GM06990 (cell line): ENCODE measurements around the gene AMY2A.
"Not testable (repeated sequence)": the region's sequence is repeated elsewhere in the genome, so short reads cannot be mapped to it uniquely, and the experiment has no call there.

ENCODE experiments used
- DNase-seq: peaks from one replicate; pipeline ENCODE4 v3.0.0-alpha.2; 2011; ENCODE audit not compliant: insufficient read length; ENCODE audit errors: extremely low read depth
- H3K27me3 ChIP-seq: replicated peaks from 2 replicates; pipeline ENCODE4 v1.6.0; 2011; ENCODE audit warnings: low read length; ENCODE audit not compliant: control insufficient read depth, insufficient read depth
- H3K36me3 ChIP-seq: 2 replicates; pipeline ENCODE4 v1.5.1; 2011; ENCODE audit warnings: low read length; ENCODE audit not compliant: control insufficient read depth, insufficient read depth
- H3K4me3 ChIP-seq: replicated peaks from 2 replicates; pipeline ENCODE4 v1.5.1; 2011; ENCODE audit warnings: low read depth, mild to moderate bottlenecking, control low read depth, low read length
- CTCF ChIP-seq: IDR thresholded peaks from 2 replicates; pipeline ENCODE4 v1.5.1; 2011; ENCODE audit warnings: low read length, control low read depth, mild to moderate bottlenecking, inconsistent platforms; ENCODE audit not compliant: insufficient read depth, poor library complexity, severe bottlenecking

AMY2A gene

GRCh38 chr1:103584537-103584936 lies 32.7 kb upstream of the AMY2A start:
- Histone ChIP-seq H3K36me3 (no peaks in the 10 kb centered on the region), H3K4me3 (no peak overlapping the region), H3K27me3 (no peaks in the 10 kb centered on the region)
- no peak for TF ChIP-seq CTCF
- DNase-seq: no peak

DNA sequence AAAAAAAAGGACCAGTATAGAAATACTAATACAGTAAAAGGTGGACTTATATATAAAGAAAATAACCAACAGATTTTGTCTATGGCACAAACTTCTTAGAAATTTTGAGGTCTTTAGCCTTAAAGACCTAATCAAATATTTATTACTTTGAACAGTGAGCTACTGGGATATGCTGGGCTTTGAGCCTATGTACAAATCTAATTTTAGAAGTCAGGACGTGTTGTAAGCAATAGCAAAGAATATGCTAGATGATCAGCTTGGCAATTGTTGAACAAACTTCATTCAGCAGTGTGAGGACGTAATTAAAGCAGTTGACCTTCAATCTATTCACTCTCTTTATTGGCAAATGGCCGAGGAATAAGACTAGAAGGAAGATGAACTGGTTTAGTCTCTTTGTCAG lies 14.5 kb upstream of the AMY2A start:
- not testable (repeated sequence) for H3K36me3 ChIP-seq, H3K4me3 ChIP-seq, H3K27me3 ChIP-seq, DNase-seq

- Histone ChIP-seq H3K4me3 (no peak overlapping the region), H3K36me3 (no peaks in the 10 kb centered on the region), H3K27me3 (no peaks in the 10 kb centered on the region)
- no peak for DNase-seq
- no peak for TF ChIP-seq CTCF
Observed at GRCh38 chr1:103616362-103616761, 865 bp upstream of the AMY2A start.

DNA sequence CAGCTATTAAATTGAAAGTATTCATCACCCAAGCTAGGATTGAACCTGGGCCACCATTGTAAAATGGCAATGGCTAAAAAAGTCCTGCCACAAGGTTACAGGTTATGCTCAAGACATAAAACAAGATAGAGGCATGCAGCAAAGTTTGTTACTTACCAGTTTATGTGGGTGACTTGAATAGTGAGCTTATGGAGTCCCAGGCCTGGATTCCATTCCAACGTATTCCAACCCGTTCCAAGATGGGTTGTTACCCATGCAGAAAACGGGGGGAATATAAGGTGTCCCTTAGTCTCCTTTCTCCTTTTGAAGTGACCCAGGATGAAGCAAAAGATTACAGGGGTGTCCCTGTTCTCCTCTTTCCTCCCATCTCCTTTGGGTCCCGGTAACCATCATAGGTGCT lies 10.2 kb downstream of the AMY2A start:
- not testable (repeated sequence) for H3K4me3 ChIP-seq, H3K27me3 ChIP-seq, H3K36me3 ChIP-seq, DNase-seq

- not testable (repeated sequence) for H3K27me3 ChIP-seq, H3K4me3 ChIP-seq, H3K36me3 ChIP-seq, DNase-seq
Observed at GRCh38 chr1:103641194-103641593, 24.0 kb downstream of the AMY2A start.

- DNase-seq, H3K27me3 ChIP-seq, H3K36me3 ChIP-seq, H3K4me3 ChIP-seq: not testable (repeated sequence)
Observed at GRCh38 chr1:103643908-103644307, 26.7 kb downstream of the AMY2A start.

DNA sequence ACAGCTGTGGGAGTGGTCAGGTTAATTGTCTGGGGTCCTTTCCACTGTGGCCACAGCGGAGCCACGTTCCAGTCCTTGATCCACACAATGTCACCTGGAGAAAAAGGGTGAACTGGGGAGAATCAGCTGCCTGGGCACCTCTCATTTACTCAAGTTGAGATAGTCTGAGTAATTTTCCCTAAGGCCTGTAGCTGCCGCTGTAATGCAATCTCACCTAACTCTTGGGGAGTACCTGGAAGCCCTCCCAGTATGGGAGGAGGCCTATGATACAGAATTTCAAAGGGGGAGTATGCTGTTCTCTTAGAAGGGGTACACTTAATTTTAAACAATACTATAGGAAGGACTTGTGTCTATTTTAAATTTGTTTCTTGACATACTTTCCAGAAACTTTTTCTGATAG lies 33.1 kb downstream of the AMY2A start:
- not testable (repeated sequence) for H3K4me3 ChIP-seq, DNase-seq, H3K36me3 ChIP-seq, H3K27me3 ChIP-seq

- H3K4me3 ChIP-seq, H3K27me3 ChIP-seq, H3K36me3 ChIP-seq, DNase-seq: not testable (repeated sequence)
Observed at GRCh38 chr1:103650889-103651288, 33.7 kb downstream of the AMY2A start.

GRCh38 chr1:103654133-103654532 lies 36.9 kb downstream of the AMY2A start:
- H3K27me3 ChIP-seq, DNase-seq, H3K36me3 ChIP-seq, H3K4me3 ChIP-seq: not testable (repeated sequence)

- H3K36me3 ChIP-seq, H3K4me3 ChIP-seq, DNase-seq, H3K27me3 ChIP-seq: not testable (repeated sequence)
Observed at GRCh38 chr1:103655460-103655859, 38.2 kb downstream of the AMY2A start, which contains the start of gene AMY1A. TSS of gene AMY1A (plus strand) at chr1:103655760. CDS start at chr1:103656331, 571 bp downstream.
